ENCODE results near the gene RBBP8.

GRCh38 chr18:23049698-23050373, 116.7 kb downstream of the RBBP8 start:
- TF ChIP-seq, protein P1, sequence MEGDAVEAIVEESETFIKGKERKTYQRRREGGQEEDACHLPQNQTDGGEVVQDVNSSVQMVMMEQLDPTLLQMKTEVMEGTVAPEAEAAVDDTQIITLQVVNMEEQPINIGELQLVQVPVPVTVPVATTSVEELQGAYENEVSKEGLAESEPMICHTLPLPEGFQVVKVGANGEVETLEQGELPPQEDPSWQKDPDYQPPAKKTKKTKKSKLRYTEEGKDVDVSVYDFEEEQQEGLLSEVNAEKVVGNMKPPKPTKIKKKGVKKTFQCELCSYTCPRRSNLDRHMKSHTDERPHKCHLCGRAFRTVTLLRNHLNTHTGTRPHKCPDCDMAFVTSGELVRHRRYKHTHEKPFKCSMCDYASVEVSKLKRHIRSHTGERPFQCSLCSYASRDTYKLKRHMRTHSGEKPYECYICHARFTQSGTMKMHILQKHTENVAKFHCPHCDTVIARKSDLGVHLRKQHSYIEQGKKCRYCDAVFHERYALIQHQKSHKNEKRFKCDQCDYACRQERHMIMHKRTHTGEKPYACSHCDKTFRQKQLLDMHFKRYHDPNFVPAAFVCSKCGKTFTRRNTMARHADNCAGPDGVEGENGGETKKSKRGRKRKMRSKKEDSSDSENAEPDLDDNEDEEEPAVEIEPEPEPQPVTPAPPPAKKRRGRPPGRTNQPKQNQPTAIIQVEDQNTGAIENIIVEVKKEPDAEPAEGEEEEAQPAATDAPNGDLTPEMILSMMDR (IDR thresholded peaks at IDR 0.05): no peak
- no peak for TF ChIP-seq POLR2A (IDR thresholded peaks at IDR 0.05)

Data from adrenal gland (tissue), 5 donors.